GM18517 (cell line): ENCODE results near the gene UMODL1.

Experiments used
- ATAC-seq: cut with Tn5 transposase; IDR thresholded peaks from one replicate; pipeline ENCODE4 v1.9.1; 2021; ENCODE audit warnings: mild to moderate bottlenecking, moderate library complexity; ENCODE audit not compliant: unreplicated experiment

UMODL1 gene

GRCh38 chr21:42079939-42080787, 9.0 kb downstream of the UMODL1 start:
- ATAC-seq = no peak

- no peak for ATAC-seq
Observed at GRCh38 chr21:42080788-42081083, 9.6 kb downstream of the UMODL1 start.

- no peak for ATAC-seq
Observed at GRCh38 chr21:42081138-42081537, 10.0 kb downstream of the UMODL1 start.

- no peak for ATAC-seq
Observed at GRCh38 chr21:42081931-42082381, 10.8 kb downstream of the UMODL1 start.

- ATAC-seq = no peak
Observed at GRCh38 chr21:42082501-42083360, 11.6 kb downstream of the UMODL1 start.

- ATAC-seq = no peak
Observed at GRCh38 chr21:42083361-42083690, 12.2 kb downstream of the UMODL1 start.

GRCh38 chr21:42084079-42084478, 13.0 kb downstream of the UMODL1 start:
- ATAC-seq = no peak

- ATAC-seq = no peak
Observed at GRCh38 chr21:42085246-42086077, 14.3 kb downstream of the UMODL1 start.

GRCh38 chr21:42086969-42087368, 15.9 kb downstream of the UMODL1 start:
- no peak for ATAC-seq

GRCh38 chr21:42088148-42088547, 17.0 kb downstream of the UMODL1 start:
- ATAC-seq = no peak

GRCh38 chr21:42088658-42089057, 17.5 kb downstream of the UMODL1 start:
- no peak for ATAC-seq

- ATAC-seq = no peak
Observed at GRCh38 chr21:42089093-42089631, 18.0 kb downstream of the UMODL1 start.

- no peak for ATAC-seq
Observed at GRCh38 chr21:42089665-42090310, 18.7 kb downstream of the UMODL1 start.

- no peak for ATAC-seq
Observed at GRCh38 chr21:42091899-42092508, 20.9 kb downstream of the UMODL1 start.

- no peak for ATAC-seq
Observed at GRCh38 chr21:42092771-42093170, 21.7 kb downstream of the UMODL1 start.

- ATAC-seq = no peak
Observed at GRCh38 chr21:42093186-42093585, 22.1 kb downstream of the UMODL1 start.

GRCh38 chr21:42093991-42094421, 22.9 kb downstream of the UMODL1 start:
- ATAC-seq = no peak

GRCh38 chr21:42094811-42095210, 23.7 kb downstream of the UMODL1 start:
- ATAC-seq = no peak

- ATAC-seq = no peak
Observed at GRCh38 chr21:42095581-42095980, 24.5 kb downstream of the UMODL1 start.

GRCh38 chr21:42096566-42096965, 25.4 kb downstream of the UMODL1 start:
- no peak for ATAC-seq
